Activated CD8-positive, alpha-beta memory T cell treated with anti-CD3 and anti-CD28 coated beads, Interleukin-2, amount 50 U/mL, for 1 hour (primary cell): ENCODE data around the gene DNAH2.

ENCODE experiments used
- DNase-seq: peaks from one replicate; pipeline ENCODE4 v3.0.0-alpha.2; 2020; ENCODE audit errors: extremely low read depth

DNAH2 gene

GRCh38 chr17:7703584-7704479 is 13.7 kb upstream of the DNAH2 start:
- no peak for DNase-seq

DNA sequence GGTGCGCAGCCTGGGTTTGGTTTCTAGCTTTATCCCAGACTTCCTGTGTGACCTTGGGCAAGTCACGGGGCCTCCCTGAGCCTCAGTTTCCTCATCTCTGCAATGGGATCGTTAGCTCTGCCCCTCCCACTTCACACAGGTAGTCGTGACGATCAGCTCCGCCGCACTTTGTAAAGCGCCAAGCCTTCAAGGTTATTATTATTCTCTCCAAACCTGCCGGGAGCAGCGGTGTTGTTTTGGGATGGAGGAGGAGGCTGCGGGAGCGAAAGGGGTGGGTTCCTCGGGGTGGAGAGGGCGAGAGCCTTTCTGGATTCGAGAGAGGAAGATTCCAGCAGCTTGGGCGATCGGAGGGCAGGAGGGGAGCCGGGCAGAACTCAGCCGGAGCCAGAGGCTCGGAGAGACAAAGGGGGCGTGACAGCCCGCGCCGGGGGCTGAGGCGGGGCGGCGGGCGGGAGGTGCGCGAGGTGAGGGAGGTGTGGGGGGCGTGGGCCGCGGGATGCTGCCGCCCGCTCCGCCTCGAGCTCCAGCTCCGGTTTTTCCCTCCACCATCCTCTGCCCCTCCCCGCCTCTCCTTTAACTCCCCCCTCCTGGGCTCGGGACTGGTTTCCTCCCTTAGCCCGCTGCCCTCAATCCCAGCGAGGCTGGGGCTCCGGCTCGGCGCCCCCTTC is 12.8 kb upstream of the DNAH2 start, which contains the start of gene EFNB3:
Gene EFNB3 (plus strand): TSS at position 602 of the 668 bp plus-strand sequence. CDS start 397 bp downstream, outside the sequence.
- DNase-seq = no peak

DNA sequence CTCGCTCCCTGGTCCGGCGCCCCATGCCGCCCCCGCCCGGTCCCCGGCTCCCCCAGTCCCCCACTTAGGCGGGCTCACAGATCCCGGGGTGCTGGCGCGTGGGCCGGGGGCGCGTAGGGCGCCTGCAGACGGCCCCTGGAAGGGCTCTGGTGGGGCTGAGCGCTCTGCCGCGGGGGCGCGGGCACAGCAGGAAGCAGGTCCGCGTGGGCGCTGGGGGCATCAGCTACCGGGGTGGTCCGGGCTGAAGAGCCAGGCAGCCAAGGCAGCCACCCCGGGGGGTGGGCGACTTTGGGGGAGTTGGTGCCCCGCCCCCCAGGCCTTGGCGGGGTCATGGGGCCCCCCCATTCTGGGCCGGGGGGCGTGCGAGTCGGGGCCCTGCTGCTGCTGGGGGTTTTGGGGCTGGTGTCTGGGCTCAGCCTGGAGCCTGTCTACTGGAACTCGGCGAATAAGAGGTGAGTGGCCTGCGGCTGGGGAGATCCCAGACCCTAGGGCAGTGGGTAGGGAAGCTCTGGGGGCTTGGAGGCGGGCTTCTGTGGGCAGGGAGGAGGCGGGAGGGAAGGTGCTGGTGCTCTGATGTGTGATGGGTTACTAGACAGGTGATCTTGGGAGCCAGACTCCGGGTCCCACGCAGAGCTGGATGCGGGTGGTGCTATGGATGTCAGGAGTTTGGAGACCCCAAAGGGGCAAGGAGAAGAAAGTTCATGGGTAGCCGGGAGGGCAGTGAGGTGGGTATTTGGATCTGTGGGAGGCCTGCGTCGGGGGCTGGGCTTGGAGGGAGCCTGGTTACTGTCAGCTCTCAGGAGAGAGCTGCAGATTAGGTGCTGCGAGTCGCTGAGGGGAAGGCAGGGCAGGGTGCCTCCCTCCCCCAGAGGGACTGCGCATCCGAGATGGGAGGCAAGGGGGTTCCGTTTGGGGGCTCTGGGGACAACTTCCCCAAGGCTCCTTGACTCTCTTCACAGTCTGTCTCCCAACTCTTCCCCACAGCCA is 12.0 kb upstream of the DNAH2 start:
- no peak for DNase-seq

- DNase-seq = no peak
These were observed 10.8 kb upstream of the DNAH2 start for GRCh38 chr17:7706631-7707354.

DNA sequence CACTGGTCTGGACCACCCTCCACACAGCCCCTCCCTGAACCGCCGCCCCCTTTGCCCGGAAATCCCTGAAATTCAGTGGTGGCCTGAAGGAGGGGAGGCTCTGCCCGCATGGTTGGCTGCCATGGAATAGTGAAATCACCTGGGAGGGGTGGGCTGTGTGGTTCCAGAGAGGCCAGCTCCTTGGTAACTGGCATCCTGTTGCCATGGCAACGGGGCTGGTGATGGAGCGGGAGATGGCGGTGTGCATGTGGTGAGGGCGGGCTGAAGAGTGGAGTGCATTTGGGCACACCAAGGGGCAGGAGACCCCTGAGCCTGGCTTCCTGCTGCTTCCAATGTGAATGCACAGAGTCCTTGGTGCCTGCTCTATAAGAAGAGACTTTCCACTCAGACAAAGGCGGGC is 10.1 kb upstream of the DNAH2 start:
- no peak for DNase-seq

GRCh38 chr17:7707858-7708750 is 9.4 kb upstream of the DNAH2 start:
- DNase-seq = no peak

- no peak for DNase-seq
These were observed 8.5 kb upstream of the DNAH2 start for GRCh38 chr17:7709031-7709430.

- no peak for DNase-seq
These were observed 7.2 kb upstream of the DNAH2 start for GRCh38 chr17:7710301-7710700.

DNA sequence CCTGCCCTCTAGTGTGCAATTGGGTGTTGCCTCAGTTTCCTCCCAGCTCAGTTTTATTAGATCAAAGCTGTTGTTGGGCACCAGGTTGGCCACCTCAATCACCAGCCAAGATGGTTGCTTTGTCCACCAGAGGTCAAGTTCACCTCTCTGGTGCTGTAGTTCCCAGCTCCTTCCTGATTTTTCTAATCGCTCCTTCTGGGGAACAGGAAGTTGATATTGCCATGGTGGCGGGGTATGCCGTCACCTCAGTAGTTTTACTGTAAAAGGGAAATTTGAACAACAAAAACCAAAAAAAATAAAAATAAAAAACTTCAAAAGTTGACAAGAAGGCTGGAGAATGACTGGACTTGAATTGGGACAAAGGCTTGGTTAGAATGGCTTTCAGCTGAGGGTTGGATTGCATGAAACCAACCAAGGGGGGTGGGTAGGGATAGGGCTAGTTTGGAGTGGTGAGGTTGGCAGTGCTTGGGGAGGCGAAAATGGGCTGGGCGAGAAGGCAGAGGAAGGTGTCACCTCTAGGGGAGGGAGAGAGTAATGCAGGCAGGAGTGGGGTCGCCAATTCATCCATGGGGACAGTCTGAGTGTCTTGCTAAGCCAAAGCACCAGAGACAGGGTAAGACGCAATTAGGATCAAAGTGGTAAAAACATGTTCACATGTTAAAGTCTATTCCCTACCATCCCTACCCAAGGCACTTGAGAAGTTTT is 6.3 kb upstream of the DNAH2 start:
- no peak for DNase-seq

GRCh38 chr17:7712111-7712771 is 5.3 kb upstream of the DNAH2 start:
- no peak for DNase-seq

DNA sequence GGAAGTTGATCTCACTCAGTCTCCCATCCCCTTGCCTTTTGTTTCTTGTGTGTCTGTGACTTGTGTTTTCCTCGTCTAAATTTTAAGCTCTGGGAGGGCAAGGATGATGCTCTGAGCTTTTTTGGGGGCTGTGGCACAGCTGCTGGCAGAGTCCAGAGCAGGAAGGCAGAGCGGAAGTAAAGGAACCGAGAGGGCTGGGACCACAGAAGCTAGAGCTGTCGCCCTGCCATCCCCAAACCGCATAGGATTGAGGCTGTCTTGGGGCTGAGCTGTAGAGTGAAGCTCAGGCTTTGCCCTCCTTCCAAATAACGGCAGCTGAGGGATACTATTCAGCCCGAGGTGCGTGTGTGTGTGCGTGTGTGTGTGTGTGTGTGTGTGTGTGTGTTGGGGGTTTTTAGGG is 3.8 kb upstream of the DNAH2 start:
- no peak for DNase-seq

DNA sequence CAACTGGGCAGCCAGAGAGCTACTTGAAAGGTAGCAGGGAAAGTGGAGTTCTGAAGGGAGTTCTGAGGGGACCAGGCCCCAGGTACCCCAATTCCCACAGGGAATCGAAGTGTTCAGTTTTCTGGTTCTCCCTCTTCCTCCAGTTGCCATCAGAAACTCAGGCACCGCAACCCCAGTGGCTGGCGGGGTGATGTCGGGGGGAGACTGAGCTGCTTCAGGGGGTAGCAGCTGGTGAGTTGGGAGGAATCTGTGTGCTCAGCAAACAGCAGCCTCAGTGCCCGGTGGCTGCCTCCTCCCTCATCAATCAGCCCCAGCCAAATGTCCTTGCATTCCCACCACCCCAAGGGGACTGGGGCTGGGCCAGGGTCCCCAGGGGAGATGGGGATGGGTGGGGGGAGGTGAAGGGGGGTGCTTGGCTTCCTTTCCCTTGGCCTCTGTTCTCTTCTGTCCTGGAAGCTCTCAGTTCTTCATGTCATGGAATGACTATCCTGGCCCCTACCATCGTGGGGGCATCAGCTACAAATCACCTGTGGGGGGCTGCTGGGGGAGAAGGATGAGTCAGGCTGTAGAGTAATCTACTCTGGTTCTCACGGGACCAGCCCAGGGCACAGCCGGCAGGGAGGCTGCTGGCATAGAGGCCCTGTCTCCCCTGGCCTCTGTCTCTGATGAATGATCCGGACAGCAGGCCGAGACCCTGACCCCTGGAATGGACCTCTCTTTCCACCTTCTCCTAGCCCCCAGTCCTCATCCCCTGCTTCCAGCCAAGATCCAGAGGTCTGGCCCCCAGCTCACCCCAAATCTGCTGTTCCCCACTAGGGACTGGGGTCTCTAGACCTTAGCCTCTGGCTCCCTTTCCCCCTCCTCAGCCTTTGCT is 2.6 kb upstream of the DNAH2 start:
- no peak for DNase-seq

GRCh38 chr17:7715936-7716886 is 1.3 kb upstream of the DNAH2 start:
- no peak for DNase-seq

- DNase-seq = no peak
These were observed 309 bp downstream of the DNAH2 start for GRCh38 chr17:7717756-7718350.

GRCh38 chr17:7719661-7720060 is 2.1 kb downstream of the DNAH2 start:
- no peak for DNase-seq

DNA sequence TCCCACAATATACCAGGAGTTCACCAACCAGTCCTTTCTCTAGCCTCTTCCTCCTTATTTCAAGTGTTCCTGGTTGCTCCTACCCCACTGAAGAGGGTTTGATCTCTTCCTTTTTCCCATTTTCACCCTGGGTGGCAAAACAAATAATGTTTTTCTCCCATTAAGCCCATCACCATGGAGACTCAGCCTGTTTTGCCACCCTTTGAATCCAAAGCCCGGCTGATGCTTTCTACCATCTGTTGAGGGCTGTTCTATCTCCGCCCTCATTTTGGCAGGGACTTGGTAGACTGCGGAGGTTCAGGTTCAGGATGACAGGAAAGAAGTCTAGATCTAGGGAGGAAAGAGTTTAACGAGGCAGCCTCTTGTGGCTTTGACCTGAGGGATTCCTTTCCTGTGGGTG is 2.6 kb downstream of the DNAH2 start:
- DNase-seq = no peak
